ENCODE results near the gene IMPDH1.

The IMPDH1 gene

GRCh38 chr7:128434413-128435326, 24.9 kb upstream of the IMPDH1 start:
- no peak for DNase-seq (ENCODE audit: low read depth in 2 of 3, low spot score in 2 of 3)

DNA sequence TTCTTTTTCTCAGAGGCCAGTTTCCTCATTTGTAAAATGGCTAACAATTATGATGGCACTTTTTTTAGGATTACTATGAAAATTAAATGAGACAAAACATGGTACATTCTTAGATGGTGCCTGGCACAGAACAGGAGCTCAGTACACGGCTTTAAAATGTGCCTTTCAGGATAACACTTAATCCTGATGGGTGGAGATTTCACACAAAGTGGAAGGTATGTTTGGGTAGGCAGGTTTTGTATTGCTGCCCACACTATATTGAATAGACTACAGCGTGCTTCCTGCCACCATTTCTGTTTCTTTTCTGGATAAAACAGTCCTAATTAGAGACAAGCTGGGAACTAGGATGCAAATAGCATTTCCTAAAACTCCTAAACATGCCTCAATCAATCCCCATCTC, 22.0 kb upstream of the IMPDH1 start:
- DNase-seq (ENCODE audit: low read depth in 2 of 3, low spot score in 2 of 3): no peak

GRCh38 chr7:128431221-128431620, 21.4 kb upstream of the IMPDH1 start:
- DNase-seq (ENCODE audit: low read depth in 2 of 3, low spot score in 2 of 3): no peak

DNA sequence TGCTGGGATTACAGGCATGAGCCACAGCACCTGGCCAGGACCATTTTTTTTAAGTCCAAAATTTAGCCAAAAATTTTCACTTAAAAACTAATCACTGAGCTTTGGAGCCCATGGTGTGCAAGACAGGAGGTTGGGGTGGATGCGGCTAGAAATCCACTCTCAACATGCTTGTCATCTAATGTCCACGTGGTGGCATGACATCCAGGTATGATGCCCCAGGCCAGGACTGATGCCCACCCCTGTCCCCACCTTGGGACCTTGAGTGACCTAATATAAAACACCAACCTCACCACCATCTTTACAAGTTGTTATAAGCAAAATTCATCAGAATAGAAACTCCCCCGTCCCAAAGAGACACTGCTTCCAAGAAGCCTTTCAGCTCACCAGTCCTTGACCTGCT, 20.4 kb upstream of the IMPDH1 start:
- no peak for DNase-seq (ENCODE audit: low read depth in 2 of 3, low spot score in 2 of 3)

- DNase-seq (ENCODE audit: low read depth in 2 of 3, low spot score in 2 of 3): no peak
These were observed 17.6 kb upstream of the IMPDH1 start for GRCh38 chr7:128427289-128427891.

DNA sequence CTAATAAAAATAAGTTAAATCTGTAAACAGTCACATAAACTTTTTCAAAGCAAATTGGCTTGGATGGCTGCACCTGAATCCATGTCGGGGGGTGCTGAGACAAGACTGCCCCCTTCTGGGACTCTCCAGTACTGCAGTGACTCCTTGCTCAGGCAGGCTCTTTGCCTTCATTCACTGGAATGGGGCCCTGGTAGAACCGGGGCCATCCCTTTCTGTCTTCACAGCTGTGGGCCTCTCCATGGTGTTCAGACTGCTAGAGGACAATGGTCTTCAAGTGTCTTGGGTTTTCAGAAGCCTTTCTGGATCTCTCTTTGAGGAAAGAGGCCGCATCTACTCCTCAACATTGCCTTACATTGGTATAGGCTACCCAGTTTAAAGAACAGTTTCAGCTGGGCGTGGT, 16.1 kb upstream of the IMPDH1 start:
- peak; percentile 29 to 92 (median 82) for DNase-seq (ENCODE audit: low read depth in 2 of 3, low spot score in 2 of 3)

DNA sequence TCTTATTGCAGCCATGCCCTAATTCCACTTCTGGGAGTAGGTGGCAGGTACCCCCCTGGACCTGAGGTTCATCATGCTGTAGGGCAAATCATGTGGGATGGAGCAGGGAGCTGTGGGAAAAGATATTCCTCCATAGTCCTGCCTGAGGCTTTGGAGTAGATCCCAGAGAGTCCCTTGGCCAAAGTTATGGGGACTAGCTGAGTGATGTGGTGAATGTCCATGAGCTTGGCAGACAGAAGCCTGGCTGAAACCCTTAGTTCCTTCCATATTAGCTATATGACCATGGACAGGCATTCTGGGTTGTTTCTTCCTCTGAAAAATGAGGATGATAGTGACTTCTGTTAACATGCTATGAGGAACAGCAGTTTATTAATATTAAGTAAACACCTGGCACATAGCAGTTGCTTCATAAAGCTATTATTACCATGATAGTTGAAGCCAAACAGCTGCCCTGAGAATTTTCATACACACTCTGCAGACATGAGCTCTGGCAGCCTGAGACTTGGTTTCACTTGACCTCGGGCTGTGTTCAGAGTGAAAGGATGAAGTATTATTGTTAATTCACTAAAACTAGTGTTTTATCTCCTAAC, 15.0 kb upstream of the IMPDH1 start:
- DNase-seq (ENCODE audit: low read depth in 2 of 3, low spot score in 2 of 3): no peak

DNA sequence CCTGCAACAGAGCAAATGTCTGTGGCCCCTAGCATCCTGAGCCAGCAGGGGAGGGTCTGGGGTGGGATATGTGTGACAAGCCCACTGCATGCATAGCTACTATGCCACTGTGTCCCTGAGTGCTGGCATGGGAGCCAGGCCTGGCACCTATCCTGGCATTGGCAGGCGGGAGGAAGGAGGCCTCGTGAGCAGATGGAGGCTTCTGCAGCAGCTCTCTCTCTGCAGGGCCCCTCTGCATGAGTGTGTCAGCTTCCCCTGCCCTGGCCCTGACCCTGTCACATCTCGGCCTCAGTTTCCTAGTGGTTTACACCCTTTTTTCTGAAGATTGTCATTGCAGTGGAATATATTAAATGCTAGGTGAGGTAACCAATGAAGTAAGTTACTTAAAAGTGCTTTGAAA, 13.1 kb upstream of the IMPDH1 start:
- no peak for DNase-seq (ENCODE audit: low read depth in 2 of 3, low spot score in 2 of 3)

- no peak for DNase-seq (ENCODE audit: low read depth in 2 of 3, low spot score in 2 of 3)
These were observed 12.3 kb upstream of the IMPDH1 start for GRCh38 chr7:128422037-128422436.

DNA sequence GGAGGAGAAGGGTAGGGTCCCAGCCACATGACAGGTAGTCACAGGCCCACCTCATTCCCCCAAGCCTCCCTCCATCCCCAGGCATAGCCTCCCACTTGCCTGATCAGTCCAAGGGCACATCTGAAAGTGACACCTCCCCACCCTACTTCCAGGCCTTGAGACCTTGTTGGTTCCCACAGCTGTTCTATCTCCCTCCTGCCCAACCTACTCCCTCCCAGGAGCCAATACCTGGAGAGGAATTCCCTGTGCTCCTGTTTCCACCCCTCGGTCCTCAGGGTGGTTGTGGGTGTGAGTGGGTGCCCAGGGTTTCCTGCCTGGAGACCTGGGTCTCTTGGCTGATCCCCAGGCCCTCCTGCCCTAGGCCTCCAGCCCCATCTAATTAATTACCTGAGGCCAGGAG, 11.6 kb upstream of the IMPDH1 start:
- DNase-seq (ENCODE audit: low read depth in 2 of 3, low spot score in 2 of 3): no peak

GRCh38 chr7:128420773-128421172, 11.0 kb upstream of the IMPDH1 start:
- no peak for DNase-seq (ENCODE audit: low read depth in 2 of 3, low spot score in 2 of 3)

DNA sequence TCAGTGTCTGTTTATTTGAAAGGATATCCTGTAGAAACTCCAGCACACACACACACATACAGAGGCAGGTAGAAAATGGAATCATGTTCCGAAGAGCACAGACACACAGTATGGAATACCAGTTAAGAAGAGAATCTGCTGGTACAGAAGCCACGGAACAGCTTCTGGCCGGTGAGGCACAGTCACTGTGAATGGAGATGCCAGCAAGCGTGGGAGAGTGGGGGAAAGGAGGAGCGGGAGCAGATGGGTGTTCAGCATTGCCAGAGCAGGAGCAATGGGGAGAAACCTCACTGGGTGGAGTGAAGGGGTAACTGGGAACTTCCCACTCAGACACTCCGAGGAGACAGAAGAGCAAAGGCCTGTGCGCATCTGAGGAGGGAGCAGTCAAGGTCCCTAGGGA, 9.5 kb upstream of the IMPDH1 start:
- no peak for DNase-seq (ENCODE audit: low read depth in 2 of 3, low spot score in 2 of 3)

GRCh38 chr7:128417071-128417470, 7.3 kb upstream of the IMPDH1 start:
- no peak for DNase-seq (ENCODE audit: low read depth in 2 of 3, low spot score in 2 of 3)

DNA sequence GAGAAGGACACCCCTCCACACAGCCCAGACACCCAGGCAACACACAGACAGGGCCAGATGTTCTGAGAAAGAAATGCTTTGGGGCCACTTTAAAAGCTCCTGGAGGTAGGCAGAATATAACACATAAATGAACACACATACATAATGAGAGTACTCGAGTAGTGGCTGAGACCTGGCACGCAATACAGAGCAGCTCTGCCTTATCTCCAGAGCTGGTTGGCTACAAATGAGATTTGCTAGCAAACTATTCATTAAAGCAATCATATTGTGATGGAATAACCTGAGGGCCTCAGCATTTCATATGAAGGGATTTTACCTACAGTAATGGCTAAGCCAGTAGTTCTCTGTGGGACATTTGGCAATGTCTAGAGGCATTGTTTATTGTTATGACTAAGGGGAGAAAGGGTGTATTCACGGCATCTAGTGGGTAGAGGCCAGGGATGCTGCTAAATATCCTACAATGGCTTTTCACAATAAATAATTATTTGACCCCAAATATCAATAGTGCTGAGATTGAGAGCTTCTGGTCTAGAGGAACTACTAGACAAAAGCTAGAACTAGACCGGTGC, 5.5 kb upstream of the IMPDH1 start:
- DNase-seq (ENCODE audit: low read depth in 2 of 3, low spot score in 2 of 3): no peak

DNA sequence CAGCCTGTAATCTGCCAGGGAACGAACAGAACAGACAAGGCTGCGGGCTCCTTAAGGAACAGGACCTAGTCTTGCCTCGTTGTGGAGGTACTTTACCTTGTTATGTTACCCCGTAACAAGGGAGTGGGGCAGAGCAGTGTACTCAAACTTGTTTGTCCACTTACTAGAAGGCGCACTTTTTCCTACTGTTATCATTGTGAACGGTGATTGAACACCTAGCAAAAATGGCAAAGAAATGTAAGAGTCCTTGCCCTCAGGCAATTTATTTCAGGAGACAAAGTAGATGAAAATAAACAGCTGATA, 620 bp upstream of the IMPDH1 start:
- DNase-seq (ENCODE audit: low read depth in 2 of 3, low spot score in 2 of 3): no peak

GRCh38 chr7:128408709-128409595, 830 bp downstream of the IMPDH1 start:
- no peak for DNase-seq (ENCODE audit: low read depth in 2 of 3, low spot score in 2 of 3)

DNA sequence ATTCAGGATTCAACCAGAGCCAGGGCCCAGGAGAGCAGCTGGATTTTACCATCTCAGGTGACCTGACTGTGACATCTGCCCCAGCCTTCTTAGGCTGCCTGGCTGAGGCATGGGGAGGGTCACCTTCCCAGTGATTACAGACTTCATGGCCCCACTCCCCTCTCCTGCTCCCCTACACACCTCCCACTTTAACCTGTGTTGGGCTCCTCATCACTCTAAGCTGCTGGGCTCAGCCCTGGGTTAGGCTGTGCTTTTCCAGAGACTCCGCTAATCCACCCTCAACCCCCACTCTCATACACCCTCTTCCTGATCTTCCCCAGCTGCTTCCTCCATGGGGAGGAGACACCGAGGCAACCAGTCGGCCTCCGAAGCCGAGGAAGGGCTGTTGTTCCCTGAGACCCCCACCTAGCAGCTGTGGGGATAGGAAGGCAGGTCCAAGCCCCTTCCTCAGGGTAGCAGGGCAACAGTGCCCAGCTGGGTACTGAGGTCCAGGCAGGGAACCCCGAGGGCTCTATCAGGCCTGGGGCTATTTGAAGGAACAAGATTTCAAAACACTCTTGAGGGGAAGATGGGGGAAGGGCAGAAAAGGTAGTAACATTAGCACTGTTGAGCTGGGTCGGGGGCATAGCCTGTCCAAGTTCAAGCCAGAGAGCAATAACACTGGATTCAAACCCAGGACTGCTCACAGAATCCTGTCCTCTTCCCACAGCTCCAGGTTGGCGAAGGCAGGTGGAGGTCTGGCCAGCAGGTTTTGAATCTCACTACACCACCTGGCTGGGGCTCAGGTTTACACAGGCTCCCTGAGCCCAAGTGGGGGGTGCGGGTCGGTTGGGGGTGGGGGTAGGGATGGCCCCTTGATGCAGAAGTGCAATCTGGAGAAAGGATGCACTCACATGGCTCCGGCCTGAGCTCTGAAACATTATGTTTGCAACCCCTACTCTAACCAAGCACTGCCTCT, 1.8 kb downstream of the IMPDH1 start:
- DNase-seq (ENCODE audit: low read depth in 2 of 3, low spot score in 2 of 3): no peak

- no peak for DNase-seq (ENCODE audit: low read depth in 2 of 3, low spot score in 2 of 3)
These were observed 2.6 kb downstream of the IMPDH1 start for GRCh38 chr7:128407233-128407589.

GRCh38 chr7:128406314-128407232, 3.2 kb downstream of the IMPDH1 start:
- DNase-seq (ENCODE audit: low read depth in 2 of 3, low spot score in 2 of 3): no peak

All from activated CD8-positive, alpha-beta memory T cell treated with anti-CD3 and anti-CD28 coated beads for 48 hours (primary cell).